Jurkat, Clone E6-1 (cell line): ENCODE data around the gene EXOC4.

Experiments
- DNase-seq: peaks from one replicate; pipeline ENCODE4 v3.0.0-alpha.2; 2011; ENCODE audit warnings: low read depth, low spot score
- H3K4me3 ChIP-seq: 2 replicates; pipeline ENCODE4 v1.5.1; 2011; ENCODE audit warnings: mild to moderate bottlenecking, low read length, control low read depth, moderate library complexity

EXOC4 gene

GRCh38 chr7:133510326-133511055, 257.6 kb downstream of the EXOC4 start:
- DNase-seq: no peak
- no peak overlapping the region for H3K4me3 ChIP-seq

DNA sequence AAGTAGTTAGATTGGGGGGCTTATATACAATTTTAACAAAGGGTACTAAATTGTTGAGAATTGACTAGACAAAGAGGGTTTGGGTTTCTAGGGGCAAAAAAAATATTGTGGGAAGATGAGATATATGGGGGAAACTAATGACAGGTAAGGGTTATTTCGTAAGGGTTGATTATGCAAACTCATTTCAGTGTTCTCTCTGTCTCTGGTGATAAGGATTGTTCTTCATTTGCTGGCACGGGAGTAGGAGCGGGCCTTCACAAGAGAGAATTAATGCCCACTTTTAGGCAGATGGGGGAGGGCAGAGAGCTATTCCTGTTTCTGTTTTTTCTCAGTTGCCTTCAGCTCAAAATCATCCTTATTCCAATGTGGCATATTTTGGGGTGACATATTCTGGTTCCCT, 258.4 kb downstream of the EXOC4 start:
- no peak for DNase-seq
- H3K4me3 ChIP-seq: no peak overlapping the region

- no peak overlapping the region for H3K4me3 ChIP-seq
- DNase-seq: no peak
Observed at GRCh38 chr7:133511708-133512107, 258.8 kb downstream of the EXOC4 start.

GRCh38 chr7:133512560-133512959, 259.7 kb downstream of the EXOC4 start:
- DNase-seq: no peak
- no peak overlapping the region for H3K4me3 ChIP-seq

GRCh38 chr7:133513608-133514007, 260.7 kb downstream of the EXOC4 start:
- H3K4me3 ChIP-seq: no peak overlapping the region
- DNase-seq: no peak

GRCh38 chr7:133514551-133514950, 261.7 kb downstream of the EXOC4 start:
- DNase-seq: no peak
- no peak overlapping the region for H3K4me3 ChIP-seq

DNA sequence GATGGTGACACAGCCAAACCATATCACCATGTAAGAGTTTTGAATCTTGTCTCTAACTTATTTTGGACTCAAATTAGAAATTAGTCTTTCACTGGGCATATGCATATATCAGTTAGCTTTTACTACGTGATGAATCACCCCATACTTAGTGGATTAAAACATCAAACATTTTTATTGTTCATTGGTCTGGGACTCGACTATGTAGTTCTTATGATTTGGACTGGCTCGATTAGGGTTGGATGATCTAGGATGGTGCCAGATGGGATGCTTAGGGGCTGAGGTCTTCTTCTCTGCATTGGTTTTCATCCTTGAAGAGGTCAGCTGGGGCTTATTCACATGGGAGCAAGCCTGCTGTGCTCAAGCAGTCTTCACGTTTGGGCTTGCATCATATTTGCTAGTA, 264.9 kb downstream of the EXOC4 start:
- H3K4me3 ChIP-seq: no peak overlapping the region
- DNase-seq: no peak

DNA sequence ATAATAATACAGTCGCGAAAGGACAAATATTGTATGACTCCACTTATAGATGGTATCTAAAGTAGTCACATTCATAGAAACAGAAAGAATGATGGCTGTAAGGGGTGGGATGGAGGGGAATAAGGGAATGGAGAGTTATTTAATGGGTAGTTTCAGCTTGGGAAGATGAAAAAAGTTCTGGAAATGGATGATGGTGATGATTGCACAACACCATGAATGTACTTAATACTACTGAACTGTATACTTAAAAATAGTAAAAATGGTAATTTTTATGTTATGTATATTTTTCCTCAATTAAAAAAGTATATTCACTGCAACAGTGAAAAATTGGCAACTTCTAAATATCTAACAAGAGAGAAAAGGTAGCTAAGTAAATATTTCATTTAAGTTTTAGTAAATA, 265.8 kb downstream of the EXOC4 start:
- H3K4me3 ChIP-seq: no peak overlapping the region
- no peak for DNase-seq

DNA sequence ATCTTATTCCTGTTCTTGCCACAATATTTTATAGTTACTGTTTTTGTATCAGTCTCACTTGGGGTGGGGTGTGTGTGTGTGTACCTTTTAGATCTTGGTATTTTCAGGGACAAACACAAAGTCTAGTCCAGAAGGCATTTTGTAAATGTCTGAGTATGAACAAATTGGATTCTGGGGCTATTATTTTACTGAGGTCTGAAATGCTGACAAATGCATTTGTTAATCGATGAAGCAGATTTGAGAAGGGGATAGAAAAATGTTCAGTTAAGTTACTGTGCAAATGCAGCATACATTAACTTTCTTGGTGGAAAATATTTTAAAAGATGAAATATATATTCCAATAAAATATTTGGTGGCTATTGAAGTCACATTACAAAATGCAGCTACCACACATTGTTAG, 267.4 kb downstream of the EXOC4 start:
- DNase-seq: no peak
- no peak overlapping the region for H3K4me3 ChIP-seq

- no peak overlapping the region for H3K4me3 ChIP-seq
- DNase-seq: no peak
Observed at GRCh38 chr7:133522501-133522900, 269.6 kb downstream of the EXOC4 start.

GRCh38 chr7:133528796-133529195, 275.9 kb downstream of the EXOC4 start:
- DNase-seq: no peak
- no peak overlapping the region for H3K4me3 ChIP-seq

DNA sequence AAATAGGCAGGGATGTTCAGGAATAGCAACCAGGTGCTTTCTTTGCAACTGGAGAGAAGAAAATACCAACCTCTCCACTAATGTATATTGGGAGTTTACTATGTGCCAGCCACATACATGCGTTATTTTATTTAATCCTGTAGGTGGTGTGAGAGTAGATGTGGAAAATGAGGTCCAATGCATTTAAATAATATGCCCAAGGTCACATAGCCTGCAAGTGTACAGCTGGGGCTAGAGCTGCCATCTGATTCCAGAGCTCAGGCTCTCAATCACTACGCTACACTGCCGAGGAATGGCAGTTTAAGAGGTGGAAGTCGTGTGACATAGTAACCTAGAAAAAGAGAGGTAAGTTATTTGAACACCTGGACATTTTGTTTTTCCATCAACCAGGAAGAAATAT, 277.0 kb downstream of the EXOC4 start:
- no peak overlapping the region for H3K4me3 ChIP-seq
- DNase-seq: peak; percentile 11

GRCh38 chr7:133530682-133531081, 277.8 kb downstream of the EXOC4 start:
- no peak for DNase-seq
- H3K4me3 ChIP-seq: no peak overlapping the region

GRCh38 chr7:133534816-133535215, 281.9 kb downstream of the EXOC4 start:
- no peak for DNase-seq

GRCh38 chr7:133535308-133535707, 282.4 kb downstream of the EXOC4 start:
- H3K4me3 ChIP-seq: no peak overlapping the region
- DNase-seq: no peak

More at GRCh38 chr7:133534816-133535215, 281.9 kb downstream of the EXOC4 start:
- H3K4me3 ChIP-seq: no peak overlapping the region

DNA sequence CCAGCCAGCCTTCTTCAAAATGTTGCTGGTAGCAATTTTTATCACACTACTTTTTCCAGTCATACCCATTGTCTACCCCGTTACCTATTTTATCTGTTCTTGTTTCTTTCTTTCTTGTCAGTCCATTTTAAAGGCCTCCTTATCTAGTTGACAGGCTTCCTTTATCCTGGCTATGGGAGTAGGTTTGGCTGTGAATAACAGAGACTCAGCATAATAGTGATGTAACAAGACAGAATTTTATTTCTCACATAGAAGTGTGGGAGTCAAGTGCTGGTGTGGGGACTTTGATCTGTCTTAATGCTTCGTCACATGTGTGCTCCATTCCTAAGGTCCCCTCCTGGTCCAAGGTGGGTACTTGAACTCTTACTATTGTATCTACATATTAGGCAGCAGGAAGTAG, 283.6 kb downstream of the EXOC4 start:
- DNase-seq: no peak
- no peak overlapping the region for H3K4me3 ChIP-seq

DNA sequence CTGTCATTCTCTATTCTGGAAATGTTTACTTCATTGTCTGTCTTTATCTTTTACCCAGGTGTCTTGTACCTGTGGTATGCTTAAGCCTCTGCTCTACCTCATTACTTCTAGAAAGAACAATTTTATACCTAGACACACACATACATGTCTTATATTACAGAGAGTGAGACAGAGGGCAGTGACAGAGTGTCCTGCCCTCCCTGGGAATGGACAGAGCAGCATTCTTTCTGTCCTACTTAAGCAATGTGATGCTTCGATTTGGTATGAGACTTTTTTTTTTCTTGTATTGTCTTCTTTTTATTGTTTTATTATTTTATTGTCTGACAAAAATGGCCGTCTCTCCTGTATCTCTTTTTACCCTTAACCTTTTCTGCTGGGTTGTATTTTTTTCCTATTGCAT, 286.1 kb downstream of the EXOC4 start:
- DNase-seq: no peak
- H3K4me3 ChIP-seq: no peak overlapping the region

- DNase-seq: no peak
Observed at GRCh38 chr7:133540096-133540860, 287.4 kb downstream of the EXOC4 start.

GRCh38 chr7:133542209-133542780, 289.4 kb downstream of the EXOC4 start:
- DNase-seq: no peak
- no peak overlapping the region for H3K4me3 ChIP-seq

More at GRCh38 chr7:133540096-133540860, 287.4 kb downstream of the EXOC4 start:
- H3K4me3 ChIP-seq: no peak overlapping the region

DNA sequence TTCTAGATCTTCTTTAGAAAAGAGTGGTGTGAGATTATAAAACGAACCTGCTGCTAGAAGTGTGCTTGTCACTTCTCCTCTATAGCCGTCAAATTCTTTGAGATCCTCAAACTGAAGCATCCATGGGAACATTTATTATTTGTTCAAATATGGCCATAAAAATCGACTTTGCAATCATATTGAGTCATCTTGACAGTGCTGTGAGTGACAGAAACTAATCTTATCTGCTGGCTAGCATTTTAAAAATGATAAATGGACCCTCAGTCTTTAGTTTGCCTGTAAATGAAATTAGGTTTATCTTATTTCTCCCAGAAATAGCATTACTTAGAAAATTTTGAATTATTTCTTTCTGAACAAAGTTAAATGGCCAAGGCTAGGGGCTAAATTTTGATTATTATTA, 290.8 kb downstream of the EXOC4 start:
- H3K4me3 ChIP-seq: no peak overlapping the region
- no peak for DNase-seq
